PC-9 (cell line): ENCODE data around the gene RFPL4A.

Experiments
- EZH2 ChIP-seq: fragments of 200-600 bp; sonication (generic); IDR thresholded peaks from 2 replicates; pipeline ENCODE4 v1.8.0; 2017; ENCODE audit warnings: antibody characterized with exemption, low read depth
- TF ChIP-seq, protein P1 (sequence below): fragments of 200-600 bp; sonication (generic); conservative IDR thresholded peaks from 2 replicates; pipeline ENCODE4 v1.6.1; 2017; ENCODE audit warnings: mixed run types, antibody characterized with exemption, mild to moderate bottlenecking, moderate library complexity

DNA sequence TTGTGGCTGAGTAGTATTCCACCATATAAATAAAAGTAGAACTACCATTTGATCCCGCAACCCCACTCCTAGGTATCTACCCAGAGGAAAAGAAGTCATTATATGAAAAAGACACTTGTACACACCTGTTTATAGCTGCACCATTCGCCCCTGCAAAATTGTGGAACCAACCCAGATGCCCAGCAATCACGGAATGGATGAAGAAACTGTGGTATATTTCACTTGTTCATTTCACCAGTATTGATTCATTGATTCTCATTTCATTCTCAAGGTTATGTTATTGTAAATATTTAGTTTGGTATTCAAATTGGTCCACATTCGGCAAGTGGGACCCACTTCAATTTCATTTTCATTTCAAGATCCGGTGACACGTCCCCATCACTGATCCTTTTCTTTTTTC, 8.2 kb upstream of the RFPL4A start:
- TF ChIP-seq, protein P1, sequence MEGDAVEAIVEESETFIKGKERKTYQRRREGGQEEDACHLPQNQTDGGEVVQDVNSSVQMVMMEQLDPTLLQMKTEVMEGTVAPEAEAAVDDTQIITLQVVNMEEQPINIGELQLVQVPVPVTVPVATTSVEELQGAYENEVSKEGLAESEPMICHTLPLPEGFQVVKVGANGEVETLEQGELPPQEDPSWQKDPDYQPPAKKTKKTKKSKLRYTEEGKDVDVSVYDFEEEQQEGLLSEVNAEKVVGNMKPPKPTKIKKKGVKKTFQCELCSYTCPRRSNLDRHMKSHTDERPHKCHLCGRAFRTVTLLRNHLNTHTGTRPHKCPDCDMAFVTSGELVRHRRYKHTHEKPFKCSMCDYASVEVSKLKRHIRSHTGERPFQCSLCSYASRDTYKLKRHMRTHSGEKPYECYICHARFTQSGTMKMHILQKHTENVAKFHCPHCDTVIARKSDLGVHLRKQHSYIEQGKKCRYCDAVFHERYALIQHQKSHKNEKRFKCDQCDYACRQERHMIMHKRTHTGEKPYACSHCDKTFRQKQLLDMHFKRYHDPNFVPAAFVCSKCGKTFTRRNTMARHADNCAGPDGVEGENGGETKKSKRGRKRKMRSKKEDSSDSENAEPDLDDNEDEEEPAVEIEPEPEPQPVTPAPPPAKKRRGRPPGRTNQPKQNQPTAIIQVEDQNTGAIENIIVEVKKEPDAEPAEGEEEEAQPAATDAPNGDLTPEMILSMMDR, result no peak
- TF ChIP-seq EZH2, result peak; percentile 93; the same call in 1 of the 2 replicates
